Measurements from ENCODE around the gene SYT3. TPM values are rescaled to one million over a fixed set of nuclear protein-coding genes. Genes with fewer than 3 reads are reported as not detected.

SYT3 gene
- polyA plus RNA-seq, 1 donor (not counting 4 experiments of a cell fraction or from before 2014, with no cell fraction given): not detected

GRCh38 chr19:50676625-50677197 is 37.0 kb upstream of the SYT3 start:
- DNase-seq (ENCODE audit: low read depth, low spot score) (no peak), FAIRE-seq (no peak)
- H3K4me3 ChIP-seq (ENCODE audit: control insufficient read depth in 2 of 3, extremely low read depth in 1 of 3, insufficient read depth in 2 of 3, low read depth in 1 of 3, low read length in 3 of 3): no peak overlapping the region

GRCh38 chr19:50673118-50673517 is 33.4 kb upstream of the SYT3 start:
- no peak for FAIRE-seq
- no peaks in the 10 kb centered on the region for H4K20me1 ChIP-seq (ENCODE audit: control insufficient read depth, extremely low read depth, insufficient read depth, low read length)
- DNase-seq (ENCODE audit: low read depth, low spot score): no peak
- H3K27me3 ChIP-seq (ENCODE audit: control insufficient read depth, extremely low read depth, insufficient read depth, low read length): peaks cover 32% of the 10 kb centered on the region
- dilution Hi-C loops (cut with MboI; ENCODE audit: extremely low pct_ligation_motif_present, low sequenced_read_pairs): no loop called here
- no peak overlapping the region for H2AFZ ChIP-seq (ENCODE audit: control insufficient read depth, low read length)
- no peaks in the 10 kb centered on the region for H3K79me2 ChIP-seq (ENCODE audit: control insufficient read depth, insufficient read depth, low read length)
- no peaks in the 10 kb centered on the region for H3K4me1 ChIP-seq (ENCODE audit: control insufficient read depth, extremely low read depth, insufficient read depth, low read length)
- no peaks in the 10 kb centered on the region for H3K9me3 ChIP-seq (ENCODE audit: control insufficient read depth, low read depth, low read length)
- H3K36me3 ChIP-seq (ENCODE audit: control insufficient read depth in 2 of 2, extremely low read depth in 1 of 2, insufficient read depth in 2 of 2, low read length in 2 of 2): no peaks in the 10 kb centered on the region
- H3K9ac ChIP-seq (ENCODE audit: control insufficient read depth, extremely low read depth, insufficient read depth, low read length): no peak overlapping the region
- no peak overlapping the region for H3K4me3 ChIP-seq (ENCODE audit: control insufficient read depth in 2 of 3, extremely low read depth in 1 of 3, insufficient read depth in 2 of 3, low read depth in 1 of 3, low read length in 3 of 3)
- H3K9me1 ChIP-seq (ENCODE audit: control insufficient read depth, extremely low read depth, insufficient read depth, low read length): no peaks in the 10 kb centered on the region
- H3K27ac ChIP-seq (ENCODE audit: control insufficient read depth, insufficient read depth, low read length): no peak overlapping the region
- TF ChIP-seq CTCF (optimal IDR thresholded peaks at IDR 0.05 in 1 of 3, IDR thresholded peaks at IDR 0.05 in 1 of 3, conservative IDR thresholded peaks at IDR 0.05 in 1 of 3; ENCODE audit: extremely low read depth in 1 of 3, insufficient read depth in 2 of 3, low read length in 3 of 3): no peak
- TF ChIP-seq EZH2 (IDR thresholded peaks at IDR 0.05; ENCODE audit: low read length): no peak
- H3K4me2 ChIP-seq (ENCODE audit: control insufficient read depth, extremely low read depth, insufficient read depth, low read depth, low read length): no peak overlapping the region

More at GRCh38 chr19:50676625-50677197, 37.0 kb upstream of the SYT3 start:
- Histone ChIP-seq H3K9me3 (ENCODE audit: control insufficient read depth, low read depth, low read length) (no peaks in the 10 kb centered on the region), H3K79me2 (ENCODE audit: control insufficient read depth, insufficient read depth, low read length) (no peaks in the 10 kb centered on the region), H3K9ac (ENCODE audit: control insufficient read depth, extremely low read depth, insufficient read depth, low read length) (no peak overlapping the region), H4K20me1 (ENCODE audit: control insufficient read depth, extremely low read depth, insufficient read depth, low read length) (no peaks in the 10 kb centered on the region), H2AFZ (ENCODE audit: control insufficient read depth, low read length) (no peak overlapping the region), H3K27me3 (ENCODE audit: control insufficient read depth, extremely low read depth, insufficient read depth, low read length) (peaks cover 9% of the 10 kb centered on the region), H3K36me3 (ENCODE audit: control insufficient read depth in 2 of 2, extremely low read depth in 1 of 2, insufficient read depth in 2 of 2, low read length in 2 of 2) (no peaks in the 10 kb centered on the region), H3K4me2 (ENCODE audit: control insufficient read depth, extremely low read depth, insufficient read depth, low read depth, low read length) (no peak overlapping the region), H3K9me1 (ENCODE audit: control insufficient read depth, extremely low read depth, insufficient read depth, low read length) (no peaks in the 10 kb centered on the region), H3K4me1 (ENCODE audit: control insufficient read depth, extremely low read depth, insufficient read depth, low read length) (no peaks in the 10 kb centered on the region), H3K27ac (ENCODE audit: control insufficient read depth, insufficient read depth, low read length) (no peak overlapping the region)
- no peak for TF ChIP-seq CTCF (optimal IDR thresholded peaks at IDR 0.05 in 1 of 3, IDR thresholded peaks at IDR 0.05 in 1 of 3, conservative IDR thresholded peaks at IDR 0.05 in 1 of 3; ENCODE audit: extremely low read depth in 1 of 3, insufficient read depth in 2 of 3, low read length in 3 of 3)
- TF ChIP-seq EZH2 (IDR thresholded peaks at IDR 0.05; ENCODE audit: low read length): no peak
- dilution Hi-C loops (cut with MboI; ENCODE audit: extremely low pct_ligation_motif_present, low sequenced_read_pairs): no loop called here
